ENCODE data around the gene GABRB1. TPM values are rescaled to one million over a fixed set of nuclear protein-coding genes. Genes with fewer than 3 reads are reported as not detected.

Gene GABRB1
- total and polyA plus RNA-seq, 8 donors = 0.16 TPM; not detected in 7

- FAIRE-seq (no peak), ATAC-seq (no peak), DNase-seq (no peak)
- intact Hi-C loops (cut with DNase I) = no loop called here
- Histone ChIP-seq H3K4me3 (no peak overlapping the region), H3K27me3 (no peaks in the 10 kb centered on the region), H3K27ac (no peak overlapping the region), H3K4me1 (no peaks in the 10 kb centered on the region), H3K9me3 (no peaks in the 10 kb centered on the region), H3K36me3 (no peaks in the 10 kb centered on the region)
- TF ChIP-seq CTCF (IDR thresholded peaks at IDR 0.05) = no peak
- 48 to 58% methylated on average over 1 of the region's 1 CpG for WGBS, 2 donors
Measured at GRCh38 chr4:47017494-47017893, 13.9 kb upstream of the GABRB1 start.

GRCh38 chr4:47031751-47032404 lies 511 bp downstream of the GABRB1 start:
- no peak for TF ChIP-seq CTCF (IDR thresholded peaks at IDR 0.05)
- no peak for FAIRE-seq

GRCh38 chr4:47032405-47033106 lies 1.2 kb downstream of the GABRB1 start:
- Histone ChIP-seq H3K27me3 (peaks cover 0 to 10% (median 0%) of the 10 kb centered on the region in 4 donors), H3K36me3 (no peaks in the 10 kb centered on the region), H3K4me3 (peak overlapping the region; percentile 10 to 47 (median 27)), H3K4me1 (no peaks in the 10 kb centered on the region), H3K27ac (no peak overlapping the region), H3K9me3 (no peaks in the 10 kb centered on the region)
- DNase-seq = peak; percentile 12 to 74 (median 38)
- intact Hi-C loops (cut with DNase I) = loop anchor here in 1 of 3 donors (10.0 kb wide), 1 partner anchor 208 kb away; no protein-coding TSS in a partner anchor
- FAIRE-seq = no peak
- peak; percentile 75 to 93 (median 90) for ATAC-seq
- peak; percentile 23 to 44 (median 36) for TF ChIP-seq CTCF (IDR thresholded peaks at IDR 0.05)
- 1% methylated on average over 47 of the region's 47 CpGs for WGBS, 2 donors

More at GRCh38 chr4:47031751-47032404, 511 bp downstream of the GABRB1 start:
- no peaks in the 10 kb centered on the region for H3K4me1 ChIP-seq
- peak; percentile 47 to 74 (median 55) for ATAC-seq
- peak in 1 of 6 donors; percentile 10 for DNase-seq
- no peak overlapping the region for H3K27ac ChIP-seq
- peaks cover 0 to 10% (median 0%) of the 10 kb centered on the region in 4 donors for H3K27me3 ChIP-seq
- intact Hi-C loops (cut with DNase I) = loop anchor here in 1 of 3 donors (10.0 kb wide), 1 partner anchor 207 kb away; no protein-coding TSS in a partner anchor
- WGBS, 2 donors = 1 to 2% methylated on average over 19 of the region's 19 CpGs
- no peaks in the 10 kb centered on the region for H3K9me3 ChIP-seq
- H3K4me3 ChIP-seq = peak overlapping the region; percentile 10 to 47 (median 27)
- no peaks in the 10 kb centered on the region for H3K36me3 ChIP-seq

GRCh38 chr4:47038263-47038662 lies 6.9 kb downstream of the GABRB1 start:
- 84 to 91% methylated on average over 1 of the region's 1 CpG for WGBS, 2 donors

More at GRCh38 chr4:47038263-47038662, 6.9 kb downstream of the GABRB1 start:
- no peak for DNase-seq
- FAIRE-seq = no peak
- Histone ChIP-seq H3K9me3 (no peaks in the 10 kb centered on the region), H3K4me1 (no peaks in the 10 kb centered on the region), H3K27me3 (peaks cover 0 to 5% (median 0%) of the 10 kb centered on the region in 4 donors), H3K27ac (no peak overlapping the region), H3K4me3 (no peak overlapping the region), H3K36me3 (no peaks in the 10 kb centered on the region)
- TF ChIP-seq CTCF (IDR thresholded peaks at IDR 0.05) = no peak
- intact Hi-C loops (cut with DNase I) = loop anchor here in 1 of 3 donors (10.0 kb wide), 1 partner anchor 213 kb away; no protein-coding TSS in a partner anchor
- no peak for ATAC-seq
